GM12878 (cell line): Measurements from ENCODE around the gene KHDRBS2. TPM values are rescaled to one million over a fixed set of nuclear protein-coding genes. Genes with fewer than 3 reads are reported as not detected.

Source experiments
- ATAC-seq: fragments of 200-7000 bp; cut with Tn5 transposase; 3 replicates; pipeline ENCODE4 v1.9.1; 2020; ENCODE audit warnings: mild to moderate bottlenecking, moderate library complexity
- BruUV-seq: library from RNA; stranded (reverse); fragments of 400-500 nt; replicated peaks from 2 replicates; lab custom pipeline; 2021; lab: Mats Ljungman, UMichigan
- CTCF ChIA-PET: fragments of 300-600 bp; sonication (Branson Sonifier 250); formaldehyde crosslinking; extraction: SDS; loops from one replicate; lab custom pipeline; 2021; ENCODE audit warnings: inconsistent platforms; lab: Yijun Ruan, JAX
- POLR2A ChIA-PET: fragments of 350-600 bp; formaldehyde crosslinking; extraction: SDS; loops from one replicate; lab custom pipeline; 2021; ENCODE audit warnings: inconsistent platforms; lab: Charles Lee
- RAD21 ChIA-PET: fragments of 300-600 bp; sonication (Branson Sonifier 250); formaldehyde crosslinking; loops from one replicate; lab custom pipeline; 2023; ENCODE audit warnings: antibody characterized with exemption; ENCODE audit not compliant: unreplicated experiment; lab: Charles Lee
- SMC1A ChIA-PET: fragments of 300-600 bp; sonication (Branson Sonifier 250); formaldehyde crosslinking; loops from one replicate; lab custom pipeline; 2023; ENCODE audit not compliant: unreplicated experiment, uncharacterized antibody; lab: Charles Lee
- DNase-seq: peaks from one replicate; pipeline ENCODE4 v3.0.0-alpha.2; 2011; ENCODE audit warnings: low read depth, low spot score
- FAIRE-seq: peaks from 3 replicates; lab custom pipeline; 2011; peaks lifted over from hg19 to GRCh38; lab: Jason Lieb, UNC
- H2AFZ ChIP-seq: 2 replicates; pipeline ENCODE4 v1.6.0; 2011; ENCODE audit warnings: low read depth, low read length, control low read depth; ENCODE audit not compliant: control insufficient read depth
- H3K27ac ChIP-seq: 2 replicates; pipeline ENCODE4 v1.5.1; 2011; ENCODE audit warnings: control low read depth; ENCODE audit not compliant: control insufficient read depth, insufficient read depth
- H3K27me3 ChIP-seq, 2 experiments: replicated peaks in 1 of 2; 2 replicates each; pipeline versions ENCODE4 v1.6.0 to v1.6.1; 2011; ENCODE audit warnings: low read length in 1 of 2; ENCODE audit not compliant: control insufficient read depth in 2 of 2, insufficient read depth in 2 of 2
- H3K36me3 ChIP-seq, 2 experiments: 2 replicates each; pipeline ENCODE4 v1.5.1; 2011; ENCODE audit warnings: low read length in 1 of 2; ENCODE audit not compliant: control insufficient read depth in 2 of 2, insufficient read depth in 2 of 2
- H3K4me1 ChIP-seq: 2 replicates; pipeline ENCODE4 v1.6.1; 2011; ENCODE audit warnings: mild to moderate bottlenecking, low read length, moderate library complexity, mixed read lengths; ENCODE audit not compliant: control insufficient read depth, insufficient read depth
- H3K4me2 ChIP-seq: 2 replicates; pipeline ENCODE4 v1.6.0; 2011; ENCODE audit warnings: control low read depth; ENCODE audit not compliant: control insufficient read depth, insufficient read depth
- H3K4me3 ChIP-seq: fragments of 200-600 bp; sonication (generic); 2 replicates; pipeline ENCODE4 v1.5.1; 2016
- H3K79me2 ChIP-seq: 2 replicates; pipeline ENCODE4 v1.6.0; 2011; ENCODE audit warnings: low read length; ENCODE audit not compliant: control insufficient read depth, insufficient read depth
- H3K9ac ChIP-seq: 2 replicates; pipeline ENCODE4 v1.8.0; 2011; ENCODE audit warnings: low read length, control low read depth, mixed read lengths; ENCODE audit not compliant: control insufficient read depth, insufficient read depth
- H3K9me3 ChIP-seq: replicated peaks from 3 replicates; pipeline ENCODE4 v1.5.1; 2011; ENCODE audit warnings: mild to moderate bottlenecking, low read length; ENCODE audit not compliant: control insufficient read depth, insufficient read depth
- H4K20me1 ChIP-seq: 2 replicates; pipeline ENCODE4 v1.6.0; 2011; ENCODE audit not compliant: control insufficient read depth, insufficient read depth
- ATF2 ChIP-seq: IDR thresholded peaks from 2 replicates; pipeline ENCODE4 v1.6.1; 2012; ENCODE audit warnings: low read length, inconsistent platforms
- ATF7 ChIP-seq: fragments of 450-650 bp; IDR thresholded peaks from 2 replicates; pipeline ENCODE4 v1.6.1; 2016; ENCODE audit warnings: low read depth, mild to moderate bottlenecking
- BCL11A ChIP-seq: IDR thresholded peaks from 2 replicates; pipeline ENCODE4 v1.6.1; 2011; ENCODE audit warnings: low read depth, low read length
- BCL3 ChIP-seq: IDR thresholded peaks from 2 replicates; pipeline ENCODE4 v1.6.1; 2011; ENCODE audit warnings: borderline replicate concordance, low read depth, mild to moderate bottlenecking, moderate library complexity, low read length; ENCODE audit not compliant: insufficient read depth, poor library complexity, severe bottlenecking
- GATAD2B ChIP-seq: fragments of 450-650 bp; conservative IDR thresholded peaks from 2 replicates; pipeline ENCODE4 v1.6.1; 2017; ENCODE audit warnings: low read depth, mild to moderate bottlenecking, moderate library complexity
- JUND ChIP-seq: IDR thresholded peaks from 2 replicates; pipeline ENCODE4 v1.6.1; 2012; ENCODE audit warnings: low read depth, mild to moderate bottlenecking, low read length, improper control_type of control experiment, moderate library complexity
- KLF5 ChIP-seq: fragments of 450-650 bp; IDR thresholded peaks from 2 replicates; pipeline ENCODE4 v1.6.1; 2014; ENCODE audit warnings: mild to moderate bottlenecking; ENCODE audit not compliant: partially characterized antibody
- NRF1 ChIP-seq: conservative IDR thresholded peaks from 2 replicates; pipeline ENCODE4 v1.6.1; 2011; ENCODE audit warnings: mild to moderate bottlenecking, low read depth, low read length, improper control_type of control experiment
- POLR2A ChIP-seq: IDR thresholded peaks from 2 replicates; pipeline ENCODE4 v1.6.1; 2011; ENCODE audit warnings: low read depth, mild to moderate bottlenecking, low read length
- RBBP5 ChIP-seq: fragments of 200-600 bp; sonication (generic); conservative IDR thresholded peaks from 2 replicates; pipeline ENCODE4 v1.6.1; 2016
- RUNX3 ChIP-seq: IDR thresholded peaks from 2 replicates; pipeline ENCODE4 v1.6.1; 2012; ENCODE audit warnings: low read length, inconsistent platforms
- SIN3A ChIP-seq: IDR thresholded peaks from 2 replicates; pipeline ENCODE4 v1.6.1; 2012; ENCODE audit warnings: low read depth, low read length, improper control_type of control experiment
- in situ Hi-C: fragments of 300-500 bp; cut with MboI; formaldehyde crosslinking; loops from 9 replicates; pipeline ENCODE4 v1.14.3; 2018; ENCODE audit warnings: mixed read lengths
- intact Hi-C: fragments of 100-400 bp; cut with micrococcal nuclease; formaldehyde crosslinking; loops from one replicate; pipeline ENCODE4 v1.14.2; 2022; ENCODE audit not compliant: unreplicated experiment
- polyA plus RNA-seq, 11 experiments: library from polyadenylated mRNA; depleted of rRNA in 4 of 11; unstranded in 6 of 11; stranded (reverse) in 5 of 11; fragments of >200 nt; fragmentation: Nextera tagmentation in 4 of 11; fragmentation: Illumina TruSeq in 1 of 11; extraction: Ambion mirVana in 4 of 11; extraction: Trizol in 1 of 11; gene quantifications; 1 replicate in 1 of 11; 2 replicates in 10 of 11; pipeline versions ENCODE4 v1.2.1 to v1.2.3, GENCODE V29; 2011 to 2016; ENCODE audit warnings: inconsistent platforms in 2 of 11, missing spikeins in 2 of 11, low read depth in 1 of 11
- total RNA-seq, 4 experiments: library from RNA; depleted of rRNA in 3 of 4; stranded (reverse); fragments of >200 nt in 3 of 4; fragmentation: Illumina TruSeq in 1 of 4; extraction: Trizol in 1 of 4; gene quantifications; 2 replicates each; pipeline versions ENCODE4 v1.2.1 to v1.2.3, GENCODE V29; 2013 to 2021
- TF ChIP-seq, protein P1 (sequence below): IDR thresholded peaks from 2 replicates; pipeline ENCODE4 v1.6.1; 2011; ENCODE audit warnings: mild to moderate bottlenecking, low read depth, low read length, moderate library complexity; ENCODE audit not compliant: insufficient replicate concordance
- TF ChIP-seq, protein P2 (sequence below): fragments of 450-650 bp; formaldehyde crosslinking; IDR thresholded peaks from 2 replicates; pipeline ENCODE4 v1.4.0; 2022; ENCODE audit warnings: mild to moderate bottlenecking, moderate library complexity
- TF ChIP-seq, protein P3 (sequence below): fragments of 150-350 bp; IDR thresholded peaks from 2 replicates; pipeline ENCODE4 v1.6.1; 2016; ENCODE audit warnings: low read depth, low read length

The KHDRBS2 gene
- total and polyA plus RNA-seq, 10 of the 15 experiments (the other 5 are each of a cell fraction or from before 2014, with no cell fraction given), result 0.11 to 0.56 TPM; not detected in 8

DNA sequence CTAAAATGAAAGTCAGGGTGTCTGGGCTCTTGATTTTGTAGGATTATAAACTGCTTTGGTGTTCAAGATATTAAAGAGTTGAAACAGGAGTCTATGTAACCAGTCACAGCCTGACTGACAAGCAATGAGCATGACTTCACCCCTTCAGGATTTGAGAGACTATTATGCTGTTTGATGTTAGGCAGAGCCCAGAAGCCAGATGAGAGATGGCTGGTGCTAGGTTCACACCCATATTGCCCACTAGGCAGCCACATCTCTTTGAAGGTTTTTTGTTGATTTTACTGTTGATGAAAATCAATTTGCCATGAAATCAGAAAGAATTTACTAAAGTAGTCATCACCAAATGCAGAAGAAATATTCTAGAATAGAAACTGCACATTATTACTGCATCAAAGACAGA is 243.6 kb downstream of the KHDRBS2 start:
- no TSS peak for BruUV-seq
- TF ChIP-seq POLR2A (no peak), BCL3 (no peak), JUND (no peak), ATF2 (no peak), BCL11A (no peak), RBBP5 (no peak), NRF1 (no peak), KLF5 (no peak), GATAD2B (no peak), RUNX3 (no peak), ATF7 (no peak), SIN3A (no peak)
- TF ChIP-seq, protein P1, sequence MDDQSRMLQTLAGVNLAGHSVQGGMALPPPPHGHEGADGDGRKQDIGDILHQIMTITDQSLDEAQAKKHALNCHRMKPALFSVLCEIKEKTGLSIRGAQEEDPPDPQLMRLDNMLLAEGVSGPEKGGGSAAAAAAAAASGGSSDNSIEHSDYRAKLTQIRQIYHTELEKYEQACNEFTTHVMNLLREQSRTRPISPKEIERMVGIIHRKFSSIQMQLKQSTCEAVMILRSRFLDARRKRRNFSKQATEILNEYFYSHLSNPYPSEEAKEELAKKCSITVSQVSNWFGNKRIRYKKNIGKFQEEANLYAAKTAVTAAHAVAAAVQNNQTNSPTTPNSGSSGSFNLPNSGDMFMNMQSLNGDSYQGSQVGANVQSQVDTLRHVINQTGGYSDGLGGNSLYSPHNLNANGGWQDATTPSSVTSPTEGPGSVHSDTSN, result no peak
- TF ChIP-seq, protein P2, sequence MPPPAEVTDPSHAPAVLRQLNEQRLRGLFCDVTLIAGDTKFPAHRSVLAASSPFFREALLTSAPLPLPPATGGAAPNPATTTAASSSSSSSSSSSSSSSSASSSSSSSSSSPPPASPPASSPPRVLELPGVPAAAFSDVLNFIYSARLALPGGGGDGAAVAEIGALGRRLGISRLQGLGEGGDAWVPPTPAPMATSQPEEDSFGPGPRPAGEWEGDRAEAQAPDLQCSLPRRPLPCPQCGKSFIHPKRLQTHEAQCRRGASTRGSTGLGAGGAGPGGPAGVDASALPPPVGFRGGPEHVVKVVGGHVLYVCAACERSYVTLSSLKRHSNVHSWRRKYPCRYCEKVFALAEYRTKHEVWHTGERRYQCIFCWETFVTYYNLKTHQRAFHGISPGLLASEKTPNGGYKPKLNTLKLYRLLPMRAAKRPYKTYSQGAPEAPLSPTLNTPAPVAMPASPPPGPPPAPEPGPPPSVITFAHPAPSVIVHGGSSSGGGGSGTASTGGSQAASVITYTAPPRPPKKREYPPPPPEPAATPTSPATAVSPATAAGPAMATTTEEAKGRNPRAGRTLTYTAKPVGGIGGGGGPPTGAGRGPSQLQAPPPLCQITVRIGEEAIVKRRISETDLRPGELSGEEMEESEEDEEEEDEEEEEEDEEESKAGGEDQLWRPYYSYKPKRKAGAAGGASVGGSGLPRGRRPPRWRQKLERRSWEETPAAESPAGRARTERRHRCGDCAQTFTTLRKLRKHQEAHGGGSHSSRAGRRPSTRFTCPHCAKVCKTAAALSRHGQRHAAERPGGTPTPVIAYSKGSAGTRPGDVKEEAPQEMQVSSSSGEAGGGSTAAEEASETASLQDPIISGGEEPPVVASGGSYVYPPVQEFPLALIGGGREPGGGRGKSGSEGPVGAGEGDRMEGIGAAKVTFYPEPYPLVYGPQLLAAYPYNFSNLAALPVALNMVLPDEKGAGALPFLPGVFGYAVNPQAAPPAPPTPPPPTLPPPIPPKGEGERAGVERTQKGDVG (CRISPR knock-in tag), result no peak
- TF ChIP-seq, protein P3, sequence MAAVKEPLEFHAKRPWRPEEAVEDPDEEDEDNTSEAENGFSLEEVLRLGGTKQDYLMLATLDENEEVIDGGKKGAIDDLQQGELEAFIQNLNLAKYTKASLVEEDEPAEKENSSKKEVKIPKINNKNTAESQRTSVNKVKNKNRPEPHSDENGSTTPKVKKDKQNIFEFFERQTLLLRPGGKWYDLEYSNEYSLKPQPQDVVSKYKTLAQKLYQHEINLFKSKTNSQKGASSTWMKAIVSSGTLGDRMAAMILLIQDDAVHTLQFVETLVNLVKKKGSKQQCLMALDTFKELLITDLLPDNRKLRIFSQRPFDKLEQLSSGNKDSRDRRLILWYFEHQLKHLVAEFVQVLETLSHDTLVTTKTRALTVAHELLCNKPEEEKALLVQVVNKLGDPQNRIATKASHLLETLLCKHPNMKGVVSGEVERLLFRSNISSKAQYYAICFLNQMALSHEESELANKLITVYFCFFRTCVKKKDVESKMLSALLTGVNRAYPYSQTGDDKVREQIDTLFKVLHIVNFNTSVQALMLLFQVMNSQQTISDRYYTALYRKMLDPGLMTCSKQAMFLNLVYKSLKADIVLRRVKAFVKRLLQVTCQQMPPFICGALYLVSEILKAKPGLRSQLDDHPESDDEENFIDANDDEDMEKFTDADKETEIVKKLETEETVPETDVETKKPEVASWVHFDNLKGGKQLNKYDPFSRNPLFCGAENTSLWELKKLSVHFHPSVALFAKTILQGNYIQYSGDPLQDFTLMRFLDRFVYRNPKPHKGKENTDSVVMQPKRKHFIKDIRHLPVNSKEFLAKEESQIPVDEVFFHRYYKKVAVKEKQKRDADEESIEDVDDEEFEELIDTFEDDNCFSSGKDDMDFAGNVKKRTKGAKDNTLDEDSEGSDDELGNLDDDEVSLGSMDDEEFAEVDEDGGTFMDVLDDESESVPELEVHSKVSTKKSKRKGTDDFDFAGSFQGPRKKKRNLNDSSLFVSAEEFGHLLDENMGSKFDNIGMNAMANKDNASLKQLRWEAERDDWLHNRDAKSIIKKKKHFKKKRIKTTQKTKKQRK, result no peak

More for the DNA sequence above, 243.6 kb downstream of the KHDRBS2 start:
- H3K4me2 ChIP-seq, result no peak overlapping the region
- SMC1A ChIA-PET, result no interaction called here
- ATAC-seq (no peak; the same call in 2 of the 3 replicates), FAIRE-seq (no peak), DNase-seq (no peak)
- RAD21 ChIA-PET, result no interaction called here
- no peak overlapping the region for H3K27ac ChIP-seq
- intact Hi-C loops (no loop called here), in situ Hi-C loops (no loop called here)
- H3K4me1 ChIP-seq, result no peaks in the 10 kb centered on the region
- H3K9me3 ChIP-seq, result no peaks in the 10 kb centered on the region
- no peak overlapping the region for H3K9ac ChIP-seq
- no peak overlapping the region for H2AFZ ChIP-seq
- POLR2A ChIA-PET, result no interaction called here
- H3K27me3 ChIP-seq, result no peaks in the 10 kb centered on the region
- H3K4me3 ChIP-seq, result no peak overlapping the region
- CTCF ChIA-PET, result interaction anchor here (0.7 kb wide), 1 partner anchor 36 kb away, joined by 3 read pairs; no protein-coding TSS in a partner anchor
- no peaks in the 10 kb centered on the region for H4K20me1 ChIP-seq
- H3K36me3 ChIP-seq, result no peaks in the 10 kb centered on the region
- no peaks in the 10 kb centered on the region for H3K79me2 ChIP-seq
